ENCODE measurements around the gene ZNF804B.

ZNF804B gene

DNA sequence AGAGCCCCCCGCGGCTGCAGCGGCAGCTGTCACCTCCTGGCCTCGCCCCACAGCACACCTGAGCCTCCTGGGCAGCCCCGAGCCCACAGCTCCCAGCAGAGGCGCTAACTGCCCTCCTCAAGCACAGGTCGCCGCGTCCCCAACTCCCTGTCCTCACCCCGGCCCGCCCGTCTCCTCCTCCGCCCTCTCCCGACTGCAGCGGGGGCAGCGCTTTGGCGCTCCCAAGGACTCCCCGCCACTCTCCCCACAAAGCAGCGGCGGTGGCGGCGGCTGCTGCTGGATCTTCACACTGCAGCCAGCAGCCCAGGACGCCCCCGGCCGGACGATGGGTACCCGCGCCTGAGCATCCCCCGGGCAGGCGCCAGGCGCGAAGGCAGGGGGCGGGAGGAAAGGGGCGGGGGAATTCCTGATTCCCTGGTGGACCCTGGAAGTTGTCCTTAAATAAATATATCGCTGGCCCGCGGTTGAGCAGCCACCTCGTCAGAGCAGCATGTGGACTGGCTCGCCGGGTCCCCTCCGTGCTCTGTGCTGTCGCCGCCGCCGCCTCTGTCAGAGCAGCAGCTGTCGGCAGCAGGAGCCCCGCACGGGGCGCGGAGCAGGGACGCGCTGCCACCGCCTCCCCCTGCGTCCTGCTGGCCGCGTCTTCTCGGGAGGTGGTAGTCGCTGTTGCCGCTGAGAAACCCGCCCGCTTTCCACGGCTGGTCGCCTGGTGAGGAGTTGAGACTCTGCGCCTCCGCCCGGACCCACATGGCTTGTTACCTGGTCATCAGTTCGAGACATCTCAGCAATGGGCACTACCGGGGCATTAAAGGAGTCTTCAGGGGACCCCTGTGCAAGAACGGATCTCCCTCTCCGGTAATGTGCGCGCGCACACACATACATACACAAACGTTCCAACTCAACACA lies at the start of gene ZNF804B:
Gene ZNF804B, plus strand, starts transcription at position 471 of the 906 bp plus-strand sequence. Its CDS starts 277 bp downstream, at position 748.
- DNase-seq: peak; percentile 25

GRCh38 chr7:88735920-88736319 lies 23.6 kb upstream of the ZNF804B start:
- no peak for DNase-seq

GRCh38 chr7:88737632-88738031 lies 21.9 kb upstream of the ZNF804B start:
- no peak for DNase-seq

- DNase-seq: no peak
Measured at GRCh38 chr7:88746126-88746525, 13.4 kb upstream of the ZNF804B start.

DNA sequence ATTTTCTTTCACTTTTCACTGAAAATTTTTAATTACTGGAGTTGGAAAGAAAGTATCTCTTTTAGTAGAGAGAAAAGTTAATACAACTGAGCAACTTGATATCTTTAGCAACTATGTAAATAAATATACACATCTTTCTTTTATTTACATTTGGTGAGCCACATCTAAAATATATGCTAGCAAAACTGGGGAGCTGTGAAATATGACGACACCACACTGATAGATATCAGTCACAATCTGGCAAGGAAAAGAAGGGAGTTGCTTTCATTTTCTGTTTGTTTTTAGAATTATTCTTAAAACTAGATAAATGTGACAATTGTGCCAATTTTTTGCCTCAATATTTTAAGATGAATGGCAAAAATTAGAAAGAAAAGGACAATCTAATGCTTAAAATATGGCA lies 2.7 kb upstream of the ZNF804B start:
- DNase-seq: no peak

DNA sequence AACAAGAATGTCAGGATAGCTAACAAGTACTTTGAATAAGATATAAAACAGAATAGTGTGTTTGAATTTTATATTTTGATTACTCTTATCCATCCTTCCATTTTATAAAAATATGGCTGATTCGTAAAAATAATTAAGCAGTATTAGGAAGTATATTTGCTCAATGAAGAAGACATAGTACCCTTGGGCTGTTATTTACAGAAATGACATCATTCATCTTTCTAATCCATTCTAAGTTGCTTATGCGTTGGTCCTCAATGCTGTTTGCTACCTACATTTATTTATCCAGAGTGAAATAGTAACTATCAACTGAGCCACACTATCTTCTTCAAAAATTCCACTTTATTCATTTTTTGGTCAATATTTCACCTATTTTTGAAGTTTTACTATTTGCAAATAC lies 2.1 kb upstream of the ZNF804B start:
- DNase-seq: no peak

- peak; percentile 25 for DNase-seq
Measured at GRCh38 chr7:88758381-88759229, 895 bp upstream of the ZNF804B start.

- no peak for DNase-seq
Measured at GRCh38 chr7:88760136-88760515, 626 bp downstream of the ZNF804B start.

GRCh38 chr7:88761779-88762178 lies 2.3 kb downstream of the ZNF804B start:
- DNase-seq: no peak

DNA sequence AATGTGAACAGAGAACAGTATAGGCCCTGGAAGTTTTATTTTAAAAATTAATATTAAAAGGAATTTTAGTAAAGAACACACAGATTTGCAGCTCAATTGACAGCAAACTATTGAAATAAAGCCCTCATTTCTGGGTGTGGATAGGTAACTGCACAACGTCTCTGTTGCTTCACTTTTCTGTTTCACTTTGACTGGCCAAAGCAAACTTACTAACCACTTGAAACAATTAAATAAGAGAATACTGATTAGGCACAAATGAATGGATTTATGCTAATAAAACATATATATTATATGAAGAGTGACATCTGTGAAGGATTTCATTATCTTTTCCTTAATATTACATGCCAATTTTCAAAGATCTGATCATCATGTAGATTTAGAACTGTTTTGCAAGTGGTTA lies 11.9 kb downstream of the ZNF804B start:
- DNase-seq: no peak

DNA sequence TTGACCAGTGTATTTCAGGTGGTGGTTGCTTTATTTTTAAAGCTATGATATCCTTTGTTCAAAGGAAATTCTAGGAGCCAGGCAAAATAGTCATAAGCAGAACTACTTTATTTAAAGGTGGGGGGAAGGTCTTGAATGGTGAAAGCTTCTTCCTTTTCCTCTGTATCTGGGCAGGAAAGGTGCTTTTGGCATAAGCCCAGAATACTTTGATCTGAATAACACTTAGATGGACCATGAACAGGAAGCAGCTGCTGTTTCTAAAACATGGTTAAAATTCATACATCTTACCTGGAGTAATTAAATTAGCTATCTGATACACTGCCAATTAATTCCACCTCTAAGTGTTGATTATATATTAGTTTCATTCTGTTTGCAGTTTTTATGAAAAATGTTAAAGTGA lies 13.3 kb downstream of the ZNF804B start:
- DNase-seq: no peak

DNA sequence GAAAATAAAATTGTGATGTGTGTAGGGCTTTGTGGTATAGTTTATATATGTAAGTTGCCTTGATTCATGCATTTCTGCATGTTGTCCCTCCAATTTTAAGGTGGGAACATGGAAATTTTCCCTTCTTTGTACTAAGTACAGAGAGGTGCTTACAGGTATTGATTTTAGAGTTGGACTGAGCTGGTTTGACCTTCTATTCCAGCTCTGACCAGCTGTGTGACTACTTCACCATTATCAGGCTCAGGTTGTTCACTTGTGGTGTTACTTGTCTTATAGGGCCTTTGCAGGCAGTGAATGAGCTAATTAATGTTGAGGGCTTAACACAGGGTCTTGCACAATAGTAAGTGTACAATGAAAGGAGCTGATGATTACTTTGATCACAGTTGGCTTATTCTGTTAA lies 16.3 kb downstream of the ZNF804B start:
- DNase-seq: no peak

DNA sequence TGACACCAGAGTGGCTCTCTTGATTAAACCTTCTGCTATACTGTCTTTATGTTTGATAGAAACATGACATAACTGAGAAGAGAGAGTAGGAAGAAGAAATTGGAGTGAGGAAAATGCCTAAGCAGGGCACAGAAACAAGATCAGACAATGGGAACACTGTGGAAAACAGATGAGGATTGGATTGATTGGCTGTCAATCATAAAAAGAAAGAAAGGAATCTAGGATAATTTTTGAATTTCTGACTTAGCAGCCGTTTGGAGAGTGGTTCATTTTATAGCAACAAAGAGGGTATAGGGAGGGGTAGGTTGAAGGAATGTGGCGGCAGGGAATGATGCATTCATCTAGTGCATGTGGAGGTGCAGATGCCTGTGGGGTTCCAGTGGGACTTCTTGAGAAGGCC lies 28.3 kb downstream of the ZNF804B start:
- no peak for DNase-seq

- DNase-seq: no peak
Measured at GRCh38 chr7:88789480-88790064, 30.1 kb downstream of the ZNF804B start.

DNA sequence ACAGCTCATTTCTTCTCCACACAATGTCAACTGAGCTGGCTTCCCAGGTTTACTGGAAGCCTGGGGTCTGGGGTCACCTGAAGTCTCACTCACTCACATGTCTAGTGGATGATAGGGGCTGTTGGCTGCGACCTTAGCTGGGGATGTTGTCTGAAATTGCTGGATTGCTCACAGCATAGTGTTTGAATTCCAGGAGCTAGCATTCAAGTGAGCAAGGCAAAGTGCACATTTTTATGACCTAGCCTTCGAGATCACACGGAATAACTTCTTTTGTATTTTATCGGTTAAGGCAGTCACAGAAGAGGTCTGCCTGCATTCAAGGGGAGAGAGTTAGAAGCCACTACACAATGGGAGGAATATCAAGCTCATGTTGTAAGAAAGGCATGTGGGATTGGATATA lies 32.4 kb downstream of the ZNF804B start:
- no peak for DNase-seq

DNA sequence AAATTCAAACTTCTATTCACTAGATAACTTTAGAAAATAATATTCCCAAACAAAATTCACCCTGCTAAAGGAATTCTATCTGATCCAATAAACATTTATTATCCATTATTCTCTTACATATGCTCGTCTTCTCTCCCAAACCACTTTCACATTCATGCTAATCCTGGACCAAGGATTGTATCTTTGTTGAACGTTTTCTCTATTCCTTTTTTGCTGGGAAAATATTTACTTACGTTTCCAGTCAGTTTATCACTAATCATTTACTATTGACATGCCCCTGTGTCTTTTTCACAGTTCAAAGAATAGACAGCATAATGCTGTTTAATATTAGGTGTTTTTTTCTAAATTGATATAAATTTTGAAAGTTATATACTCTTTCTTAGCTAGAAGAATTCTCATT lies 32.9 kb downstream of the ZNF804B start:
- no peak for DNase-seq

DNA sequence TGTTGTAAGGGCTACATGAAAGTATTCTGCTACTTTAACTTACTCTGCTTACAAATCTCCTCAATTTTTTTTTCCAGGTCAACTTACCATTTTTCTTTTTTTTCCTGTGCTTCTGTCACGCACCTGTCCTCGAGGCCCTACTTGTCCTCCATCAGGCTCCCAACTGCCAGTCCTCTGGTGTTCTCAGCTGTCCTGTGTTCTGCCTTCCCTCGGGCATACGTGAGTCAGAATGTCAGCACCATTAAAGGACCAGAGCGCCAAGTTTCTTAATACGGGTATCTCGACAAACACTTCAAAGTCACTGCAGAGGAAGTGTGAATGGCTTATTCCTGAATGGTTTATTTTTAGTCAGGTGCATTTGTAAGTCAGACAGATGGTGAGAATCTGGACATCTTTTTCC lies 36.1 kb downstream of the ZNF804B start, which contains the start of gene TEX47:
Gene TEX47, minus strand, starts transcription at position 185 of the 400 bp plus-strand sequence. CDS start 795 bp downstream, outside the sequence.
- DNase-seq: no peak

- DNase-seq: no peak
Measured at GRCh38 chr7:88801046-88801445, 41.5 kb downstream of the ZNF804B start.

GRCh38 chr7:88806280-88807037 lies 47.0 kb downstream of the ZNF804B start:
- DNase-seq: no peak

GRCh38 chr7:88818552-88818951 lies 59.1 kb downstream of the ZNF804B start:
- DNase-seq: no peak

DNA sequence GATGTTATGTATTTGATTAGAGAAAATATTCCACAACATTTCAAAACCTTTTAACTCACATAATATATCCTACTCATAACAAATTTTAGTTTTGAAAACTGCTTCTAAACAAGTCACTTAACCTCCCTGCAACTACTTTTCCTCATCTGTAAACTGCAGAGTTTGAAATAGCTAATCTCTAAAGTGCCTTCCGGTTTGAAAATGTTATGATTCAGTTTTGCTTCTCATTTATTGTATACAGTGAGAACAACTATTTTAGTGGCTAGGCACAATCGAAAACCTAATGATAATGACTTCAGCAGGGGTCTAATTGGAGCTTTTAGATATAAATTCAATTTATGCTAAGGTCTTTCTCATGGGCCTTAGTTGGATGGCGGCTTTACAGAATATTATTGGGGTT lies 66.7 kb downstream of the ZNF804B start:
- no peak for DNase-seq

- DNase-seq: no peak
Measured at GRCh38 chr7:88835147-88835728, 75.7 kb downstream of the ZNF804B start.

Data from DMS79 (cell line).